NCI-H146 (cell line): ENCODE measurements around the gene USP4.
"Not testable (repeated sequence)": the region's sequence is repeated elsewhere in the genome, so short reads cannot be mapped to it uniquely, and the experiment has no call there.

Source experiments
- DNase-seq: peaks from one replicate; lab custom pipeline; 2025; lab: John Stamatoyannopoulos, UW

Gene USP4

DNA sequence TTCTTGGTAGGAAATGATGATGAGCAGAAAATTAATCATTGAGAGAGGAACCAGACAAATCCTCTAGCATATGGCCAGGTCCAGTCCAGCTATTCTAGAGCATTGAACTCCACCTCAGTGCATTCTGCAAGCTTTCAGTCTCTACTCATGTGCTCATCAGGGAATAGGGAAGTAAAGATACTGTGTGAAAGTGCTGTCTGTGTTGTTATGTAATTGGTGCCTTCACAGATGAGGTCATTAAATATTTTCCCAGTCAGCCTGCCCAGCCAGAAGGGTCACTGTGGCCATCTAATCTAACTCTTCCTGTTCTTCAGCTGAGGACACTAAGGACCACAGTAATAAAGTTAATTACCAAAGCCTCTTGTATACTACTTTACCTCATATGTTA, 91.0 kb downstream of the USP4 start:
- DNase-seq: no peak

DNA sequence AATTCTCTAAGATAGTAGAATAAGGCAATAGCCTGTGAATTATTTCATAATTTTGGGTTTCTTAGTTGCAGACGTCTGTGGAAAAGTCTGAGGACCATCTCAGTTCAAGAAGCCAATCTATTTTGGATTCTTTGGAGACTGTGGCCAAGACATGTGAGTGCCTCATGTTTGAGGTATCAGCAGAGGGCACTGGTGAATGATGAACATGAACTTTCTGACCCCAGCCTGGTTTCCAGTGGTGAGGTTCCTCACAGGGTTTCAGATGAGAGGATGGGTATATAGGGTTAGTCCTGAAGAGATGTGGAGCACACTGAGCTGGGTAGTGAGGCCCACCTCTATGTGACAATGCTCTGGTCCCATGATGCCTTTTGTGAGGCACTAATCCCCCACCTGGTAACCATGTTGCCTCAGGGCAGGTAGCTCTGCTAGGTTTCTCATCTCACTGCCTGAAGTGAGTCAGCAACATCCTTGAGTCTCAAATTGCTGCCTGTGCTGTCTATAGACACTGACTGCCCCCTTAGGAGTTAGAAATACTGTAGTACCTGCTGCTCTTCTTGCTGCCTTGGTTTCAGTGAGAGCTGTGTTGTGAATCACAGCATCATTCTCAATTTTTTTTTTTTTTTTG, 95.2 kb downstream of the USP4 start:
- peak; percentile 59 for DNase-seq

DNA sequence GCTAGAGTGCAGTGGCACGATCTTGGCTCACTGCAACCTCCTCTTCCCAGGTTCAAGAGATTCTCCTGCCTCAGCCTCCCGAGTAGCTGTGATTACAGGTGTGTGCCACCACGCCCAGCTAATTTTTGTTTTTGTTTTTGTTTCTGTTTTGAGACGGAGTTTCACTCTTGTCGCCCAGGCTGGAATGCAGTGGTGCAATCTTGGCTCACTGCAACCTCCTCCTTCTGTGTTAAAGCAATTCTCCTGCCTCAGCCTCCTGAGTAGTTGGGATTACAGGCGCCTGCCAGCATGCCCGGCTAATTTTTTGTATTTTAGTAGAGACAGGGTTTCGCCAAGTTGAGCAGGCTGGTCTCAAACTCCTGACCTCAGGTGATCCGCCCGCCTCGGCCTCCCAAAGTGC, 99.8 kb downstream of the USP4 start:
- DNase-seq: not testable (repeated sequence)

DNA sequence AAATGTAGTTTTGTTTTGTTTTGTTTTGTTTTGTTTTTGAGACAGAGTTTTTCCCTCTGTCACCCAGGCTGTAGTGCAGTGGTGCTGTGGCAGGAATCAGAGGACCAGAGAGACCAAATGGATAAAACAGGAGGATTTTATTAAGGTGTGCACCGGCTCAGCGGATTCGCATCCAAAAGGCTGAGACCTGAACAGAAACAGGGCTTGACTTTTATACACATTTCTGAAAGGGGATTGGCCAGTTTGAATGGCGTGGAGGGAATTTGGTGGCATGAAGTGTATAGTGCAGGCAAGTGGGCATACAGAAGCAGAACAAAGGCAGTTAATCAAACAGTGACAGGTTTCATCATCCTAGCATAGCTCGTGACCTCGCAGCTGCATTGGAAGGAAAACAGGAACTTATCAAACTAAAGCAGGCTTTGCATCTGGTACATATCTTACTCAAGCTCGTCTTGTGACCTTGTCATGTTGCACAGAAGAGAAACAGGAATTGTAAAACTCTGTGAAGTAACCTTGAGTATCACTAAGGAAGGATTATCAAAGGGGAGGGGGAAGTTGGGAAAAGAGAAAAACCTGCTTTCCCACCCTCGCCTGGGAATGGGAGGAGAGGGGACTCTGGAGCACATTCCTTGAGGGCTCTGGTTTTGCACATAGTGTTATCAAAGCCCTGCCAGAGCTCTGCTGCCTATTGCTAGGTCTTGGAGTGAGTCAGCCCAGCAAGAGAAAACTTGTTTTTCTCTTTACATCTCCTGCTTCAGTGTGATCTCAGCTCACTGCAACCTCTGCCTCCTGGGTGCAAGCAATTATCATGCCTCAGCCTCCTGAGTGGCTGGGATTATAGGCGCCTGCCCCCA, 101.4 kb downstream of the USP4 start:
- DNase-seq: no peak

DNA sequence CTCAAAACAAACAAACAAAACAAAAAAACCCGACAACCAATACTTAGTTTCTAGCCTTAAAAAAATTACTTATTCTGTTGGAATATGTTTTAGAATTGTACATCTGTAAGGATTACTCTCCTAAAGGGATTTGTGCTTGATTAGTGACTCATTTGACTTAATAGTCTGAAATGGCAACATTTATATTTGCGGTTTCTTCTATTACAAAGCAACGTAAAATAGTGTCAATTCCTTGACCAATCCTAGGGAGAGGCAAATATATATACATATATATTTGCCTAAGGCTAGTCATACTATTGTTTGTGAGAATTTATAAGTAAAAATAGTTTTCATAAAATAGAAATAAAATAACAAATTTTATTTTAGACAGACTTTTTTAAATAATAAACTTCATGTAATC, 102.5 kb downstream of the USP4 start:
- DNase-seq: no peak

DNA sequence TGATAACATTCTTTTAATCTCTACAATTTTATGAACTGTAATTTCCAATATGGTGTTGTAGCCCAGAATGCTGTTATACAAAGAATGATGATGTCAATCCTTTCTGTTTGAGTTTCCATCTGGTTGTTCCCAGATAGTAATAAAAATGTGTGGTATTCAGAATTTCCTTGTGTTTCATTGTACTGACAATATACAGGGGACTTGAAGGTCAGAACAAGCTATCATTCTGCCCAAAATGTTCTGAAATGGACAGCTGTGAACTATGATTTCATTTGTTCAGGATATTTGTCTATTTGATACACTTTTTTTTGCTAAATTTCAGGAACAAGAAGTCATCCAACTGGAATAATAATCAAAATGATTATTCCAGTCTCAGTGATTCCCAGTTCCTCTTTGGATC, 103.6 kb downstream of the USP4 start:
- DNase-seq: no peak

DNA sequence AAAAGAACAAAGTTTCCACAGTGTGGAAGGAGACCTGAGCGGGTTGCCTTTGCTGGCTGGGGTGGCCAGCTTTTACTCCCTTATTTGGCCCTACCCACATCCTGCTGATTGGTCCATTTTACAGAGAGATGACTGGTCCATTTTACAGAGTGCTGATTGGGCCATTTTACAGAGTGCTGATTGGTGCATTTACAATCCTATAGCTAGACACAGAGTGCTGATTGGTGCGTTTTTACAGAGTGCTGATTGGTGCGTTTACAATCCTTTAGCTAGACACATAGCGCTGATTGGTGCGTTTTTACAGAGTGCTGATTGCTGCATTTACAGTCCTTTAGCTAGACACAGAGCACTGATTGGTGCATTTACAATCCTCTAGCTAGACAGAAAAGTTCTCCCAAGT, 111.0 kb downstream of the USP4 start:
- DNase-seq: not testable (repeated sequence)
